ENCODE results near the gene ITPRID2.
"Not testable (repeated sequence)": the region's sequence is repeated elsewhere in the genome, so short reads cannot be mapped to it uniquely, and the experiment has no call there.

Gene ITPRID2

GRCh38 chr2:181959508-181959907 is 68.0 kb downstream of the ITPRID2 start:
- DNase-seq (ENCODE audit: low read depth in 2 of 2): no peak

GRCh38 chr2:181961167-181961566 is 69.6 kb downstream of the ITPRID2 start:
- DNase-seq (ENCODE audit: low read depth in 2 of 2): not testable (repeated sequence)

- no peak for DNase-seq (ENCODE audit: low read depth in 2 of 2)
Measured at GRCh38 chr2:181962142-181962541, 70.6 kb downstream of the ITPRID2 start.

DNA sequence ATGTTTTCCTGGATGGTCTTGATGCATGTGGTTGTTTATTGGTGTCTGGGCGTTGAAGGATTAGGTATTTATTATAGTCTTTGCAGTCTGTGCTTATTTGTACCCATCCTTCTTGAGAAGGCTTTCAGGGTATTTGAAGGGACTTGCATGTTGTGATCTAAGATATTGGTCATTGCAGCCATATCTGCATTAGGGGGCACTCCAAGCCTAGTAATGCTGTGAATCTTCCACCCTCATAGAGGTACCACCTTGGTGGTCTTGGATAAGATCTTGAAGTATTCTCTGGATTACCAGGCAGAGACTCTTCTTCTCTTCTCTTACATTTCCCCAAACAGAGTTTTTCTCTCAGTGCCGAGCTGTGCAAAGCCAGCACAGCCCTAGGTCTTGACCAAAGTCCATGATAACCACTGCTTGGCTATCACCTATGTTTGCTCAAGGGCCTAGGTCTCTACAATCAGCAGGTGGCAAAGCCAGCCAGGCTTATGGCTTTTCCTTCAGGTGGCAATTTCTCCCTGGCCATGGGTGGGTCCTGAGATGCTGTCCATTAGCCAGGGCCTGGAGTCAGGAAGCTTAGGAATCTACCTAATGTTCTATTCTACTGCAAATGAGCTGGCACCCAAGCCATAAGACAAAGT is 78.7 kb downstream of the ITPRID2 start:
- DNase-seq (ENCODE audit: low read depth in 2 of 2): no peak

DNA sequence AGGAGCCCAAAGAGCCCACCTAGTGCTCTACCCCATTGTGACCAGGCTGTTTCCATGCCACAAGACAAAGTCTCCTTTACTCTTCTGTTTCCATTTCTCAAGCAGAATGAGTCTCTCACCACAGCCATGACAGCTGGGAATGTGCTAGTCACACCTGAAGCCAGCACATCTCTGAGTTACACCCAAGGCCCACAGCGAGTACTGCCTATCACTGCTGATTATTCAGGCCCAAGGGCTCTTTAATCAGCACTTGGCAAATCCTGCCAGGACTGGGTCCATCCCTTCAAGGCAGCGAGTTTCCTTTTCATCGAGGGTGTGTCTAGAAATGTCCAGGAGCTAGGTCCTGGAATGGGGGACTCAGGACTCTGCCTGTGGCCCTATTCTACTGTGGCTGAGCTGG is 79.5 kb downstream of the ITPRID2 start:
- DNase-seq (ENCODE audit: low read depth in 2 of 2): no peak

DNA sequence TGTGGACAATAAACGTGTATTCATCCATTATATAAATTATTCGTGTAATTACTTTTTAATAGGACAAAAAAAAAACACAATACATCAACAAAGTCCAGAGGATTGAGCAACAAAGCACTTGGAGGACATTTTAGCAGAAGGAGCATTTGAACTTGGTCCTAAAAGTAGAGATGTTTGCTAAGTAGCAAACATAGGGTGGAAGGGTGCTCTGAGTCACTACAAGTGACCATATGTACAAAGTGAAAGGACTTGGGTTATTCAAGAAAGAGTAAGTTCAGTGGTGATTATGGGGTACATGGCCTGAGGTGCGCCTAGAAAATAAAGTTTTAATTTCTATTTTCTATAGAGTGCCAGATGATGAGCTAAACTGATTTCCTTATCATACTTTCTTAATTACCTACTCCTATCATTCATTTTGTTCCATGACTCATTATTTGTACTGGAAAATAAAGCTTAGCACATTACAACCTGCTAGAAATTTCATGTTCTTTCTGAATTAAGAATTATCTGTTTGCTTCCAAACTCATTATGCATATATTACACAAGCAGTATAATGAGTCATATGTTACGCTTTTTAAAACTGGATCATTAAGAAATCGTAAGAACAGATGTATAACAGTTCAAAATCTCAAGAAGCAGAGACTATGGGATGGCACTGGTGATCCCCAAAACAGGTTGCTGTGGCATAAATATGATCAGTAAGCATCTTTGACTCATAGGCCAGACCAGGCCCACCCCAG is 81.1 kb downstream of the ITPRID2 start:
- DNase-seq (ENCODE audit: low read depth in 2 of 2): no peak

- no peak for DNase-seq (ENCODE audit: low read depth in 2 of 2)
Measured at GRCh38 chr2:181973171-181973783, 81.7 kb downstream of the ITPRID2 start.

DNA sequence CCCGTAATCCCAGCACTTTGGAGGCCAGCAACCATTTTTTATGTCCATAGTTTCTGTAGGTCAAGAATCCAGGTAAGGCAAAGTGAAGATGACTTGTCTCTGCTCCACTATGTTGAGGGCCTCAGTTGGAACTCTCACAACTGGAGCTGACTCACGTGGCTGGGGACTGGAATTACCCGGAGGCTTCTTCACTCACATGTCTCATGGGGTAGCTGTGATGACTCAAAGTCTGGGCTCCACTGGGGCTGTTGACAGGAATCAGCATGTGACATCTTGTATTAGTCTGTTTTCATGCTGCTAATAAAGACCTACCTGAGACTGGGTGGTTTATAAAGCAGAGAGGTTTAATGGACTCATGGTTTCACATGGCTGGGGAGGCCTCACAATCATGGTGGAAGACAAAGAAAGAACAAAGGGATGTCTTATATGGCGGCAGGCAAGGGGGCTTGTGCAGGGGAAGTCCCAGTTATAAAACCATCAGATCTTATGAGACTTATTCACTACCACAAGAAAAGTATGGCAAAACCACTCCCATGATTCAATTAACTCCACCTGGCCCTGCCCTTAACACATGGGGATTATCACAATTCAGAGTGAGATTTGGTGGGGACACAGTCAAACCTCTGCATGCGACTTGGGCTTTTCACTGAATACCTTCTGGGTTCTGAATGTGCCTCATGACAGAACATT is 86.3 kb downstream of the ITPRID2 start:
- no peak for DNase-seq (ENCODE audit: low read depth in 2 of 2)

DNA sequence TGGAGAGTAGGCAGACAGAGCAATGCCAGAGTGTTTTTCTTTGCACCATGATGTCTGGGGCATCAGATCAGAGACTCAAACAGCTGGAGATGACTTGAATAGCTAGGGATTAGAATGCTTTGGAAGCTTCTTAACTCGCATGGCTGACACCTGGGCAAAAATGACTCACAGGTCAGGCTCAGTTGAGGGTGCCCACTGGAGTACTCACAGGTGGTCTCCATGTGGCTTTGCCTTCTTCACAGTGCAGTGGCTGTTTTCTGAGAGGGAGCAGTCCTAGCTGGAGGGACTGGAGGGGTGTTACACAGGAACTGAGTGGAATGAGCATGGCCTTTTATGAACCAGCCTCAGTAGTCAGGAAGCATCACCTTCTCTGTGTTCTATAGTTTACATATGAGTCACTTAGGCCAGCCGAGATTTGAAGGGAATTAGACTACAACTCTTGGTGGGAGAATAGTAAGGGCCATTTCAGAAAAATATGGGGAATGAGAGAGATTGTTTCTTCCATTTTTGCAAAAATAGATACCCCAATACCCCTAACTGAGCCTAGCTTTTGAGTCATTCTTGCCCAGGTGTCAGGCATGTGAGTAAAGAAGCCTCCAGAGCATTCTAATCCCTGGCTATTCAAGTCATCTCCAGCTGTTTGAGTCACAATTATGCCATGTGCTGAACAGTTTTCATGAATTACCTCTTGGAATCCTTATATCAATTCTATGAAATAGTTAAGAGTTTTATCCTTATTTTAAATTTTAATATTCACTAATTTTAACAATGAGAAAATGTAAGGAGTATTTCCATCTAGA is 87.0 kb downstream of the ITPRID2 start:
- DNase-seq (ENCODE audit: low read depth in 2 of 2): no peak
